IPS-NIHi11 (cell line): ENCODE results near the gene PINLYP.
A peak's percentile ranks its signal among the peaks of the same experiment; 100 is the strongest.
"Not testable (repeated sequence)": the region's sequence is repeated elsewhere in the genome, so short reads cannot be mapped to it uniquely, and the experiment has no call there.

ENCODE experiments used
- DNase-seq: peaks from one replicate; pipeline ENCODE4 v3.0.0; 2012; ENCODE audit warnings: mixed read lengths, low spot score

Gene PINLYP

GRCh38 chr19:43582495-43582894, 6.9 kb downstream of the PINLYP start:
- DNase-seq = no peak

GRCh38 chr19:43584484-43584883, 8.9 kb downstream of the PINLYP start:
- no peak for DNase-seq

- no peak for DNase-seq
Observed at GRCh38 chr19:43586346-43586745, 10.7 kb downstream of the PINLYP start.

GRCh38 chr19:43587029-43587428, 11.4 kb downstream of the PINLYP start:
- DNase-seq = not testable (repeated sequence)

GRCh38 chr19:43589277-43589676, 13.7 kb downstream of the PINLYP start:
- no peak for DNase-seq

GRCh38 chr19:43589678-43590077, 14.1 kb downstream of the PINLYP start:
- no peak for DNase-seq

- no peak for DNase-seq
Observed at GRCh38 chr19:43591904-43592772, 16.5 kb downstream of the PINLYP start.

GRCh38 chr19:43592800-43593350, 17.3 kb downstream of the PINLYP start:
- no peak for DNase-seq

- DNase-seq = no peak
Observed at GRCh38 chr19:43594081-43594697, 18.6 kb downstream of the PINLYP start.

- DNase-seq = peak; percentile 76
Observed at GRCh38 chr19:43594710-43595604, 19.4 kb downstream of the PINLYP start.

GRCh38 chr19:43595605-43595998, 20.0 kb downstream of the PINLYP start:
- DNase-seq = no peak

- peak; percentile 97 for DNase-seq
Observed at GRCh38 chr19:43595999-43596841, 20.6 kb downstream of the PINLYP start, which contains the start of the genes IRGQ and ZNF576. Gene IRGQ (minus strand): TSS chr19:43596134. CDS start chr19:43595338, 796 bp downstream. Gene ZNF576 (plus strand): TSS chr19:43596595. CDS start chr19:43597109, 514 bp downstream.

GRCh38 chr19:43596842-43597461, 21.4 kb downstream of the PINLYP start:
- no peak for DNase-seq

GRCh38 chr19:43597876-43598275, 22.3 kb downstream of the PINLYP start:
- no peak for DNase-seq

- DNase-seq = no peak
Observed at GRCh38 chr19:43598445-43599240, 23.0 kb downstream of the PINLYP start.

- no peak for DNase-seq
Observed at GRCh38 chr19:43599635-43600295, 24.2 kb downstream of the PINLYP start.

- DNase-seq = not testable (repeated sequence)
Observed at GRCh38 chr19:43600326-43600725, 24.7 kb downstream of the PINLYP start.

GRCh38 chr19:43605875-43606568, 30.4 kb downstream of the PINLYP start:
- no peak for DNase-seq
